ENCODE data around the gene SOHLH1.
"Not testable (repeated sequence)": the region's sequence is repeated elsewhere in the genome, so short reads cannot be mapped to it uniquely, and the experiment has no call there.

SOHLH1 gene

GRCh38 chr9:135676891-135677290 is 22.4 kb downstream of the SOHLH1 start:
- DNase-seq, result no peak

GRCh38 chr9:135674977-135675376 is 24.3 kb downstream of the SOHLH1 start:
- no peak for DNase-seq

- no peak for DNase-seq
These were observed 25.3 kb downstream of the SOHLH1 start for GRCh38 chr9:135673941-135674340.

DNA sequence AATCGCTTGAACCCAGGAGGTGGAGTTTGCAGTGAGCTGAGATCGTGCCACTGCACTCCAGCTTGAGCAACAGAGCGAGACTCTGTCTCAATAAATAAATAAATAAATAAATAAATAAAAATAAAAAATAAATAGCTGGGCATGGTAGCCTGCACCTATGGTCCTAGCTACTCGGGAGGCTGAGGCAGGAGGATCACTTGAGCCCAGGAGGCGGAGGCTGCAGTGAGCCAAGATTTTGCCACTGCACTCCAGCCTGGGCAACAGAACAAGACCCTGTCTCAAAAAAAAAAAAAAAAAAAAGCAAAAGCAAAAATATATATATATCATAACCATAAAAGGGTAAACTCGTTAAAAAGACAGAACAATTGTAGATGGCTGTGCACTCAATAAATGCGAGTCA is 26.5 kb downstream of the SOHLH1 start:
- not testable (repeated sequence) for DNase-seq

DNA sequence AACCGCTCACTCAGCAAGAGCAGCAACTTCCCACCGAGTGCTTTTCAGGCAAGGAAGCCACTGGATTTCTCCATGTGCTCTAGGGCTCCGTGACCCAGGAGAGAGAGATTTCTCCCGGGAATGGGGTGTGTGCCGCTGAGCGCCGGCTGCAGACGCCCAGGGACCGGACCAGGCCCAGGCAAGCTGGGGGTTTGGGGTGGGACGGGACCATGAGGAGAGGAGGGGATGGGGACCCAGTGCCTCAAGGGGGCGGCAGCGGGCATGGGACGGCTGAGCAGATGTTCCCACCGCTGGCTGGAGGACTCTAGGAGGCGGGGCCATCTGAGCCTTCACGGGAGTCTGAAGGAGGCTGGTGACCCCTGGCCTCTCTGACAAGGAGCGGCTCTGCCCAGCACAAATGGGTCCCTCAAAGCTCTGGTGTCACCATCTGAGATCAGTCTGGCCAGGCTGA is 27.7 kb downstream of the SOHLH1 start:
- DNase-seq, result no peak

DNA sequence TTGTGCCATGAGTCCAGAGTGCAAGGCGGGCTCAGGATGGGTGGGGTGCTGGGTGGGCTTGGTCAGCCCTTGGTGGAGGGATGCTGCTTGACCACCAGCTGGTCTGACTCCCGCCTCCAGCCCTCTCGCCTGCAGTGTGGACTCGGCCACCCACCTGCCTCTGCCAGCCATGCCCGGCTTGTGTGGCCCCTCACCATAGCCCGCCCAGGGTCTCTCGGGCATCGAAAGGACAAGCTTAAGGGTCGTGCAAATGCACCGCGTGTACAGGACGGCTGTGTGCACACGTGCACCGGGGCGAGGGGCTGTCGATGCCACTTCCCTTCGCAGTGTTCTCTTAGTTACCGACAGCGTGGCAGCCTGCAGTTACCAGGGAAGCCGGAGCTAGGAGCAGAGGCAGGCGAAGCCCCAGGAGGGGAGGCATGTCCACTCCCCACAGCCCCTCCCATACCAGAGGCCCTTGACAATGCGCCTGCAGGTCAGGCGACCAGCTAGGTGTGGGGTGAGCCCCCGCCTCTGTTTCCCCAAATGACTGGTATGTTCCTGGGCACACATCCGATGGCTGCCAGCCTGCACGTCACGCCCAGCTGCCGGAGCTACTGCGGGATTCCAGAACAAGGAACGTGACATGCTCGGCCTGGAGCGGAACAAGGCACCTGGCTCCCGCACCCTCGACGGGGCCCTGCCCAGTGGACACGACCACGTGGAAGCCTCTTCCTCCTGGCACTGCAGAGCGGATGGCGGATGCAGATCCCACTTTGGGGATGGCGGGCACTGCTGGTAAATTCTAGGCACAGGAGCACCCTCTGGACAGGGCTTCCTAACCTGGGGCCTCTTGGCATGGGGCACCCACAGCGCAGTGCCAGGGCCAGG is 28.3 kb downstream of the SOHLH1 start:
- no peak for DNase-seq

GRCh38 chr9:135669616-135670285 is 29.5 kb downstream of the SOHLH1 start:
- DNase-seq, result no peak

DNA sequence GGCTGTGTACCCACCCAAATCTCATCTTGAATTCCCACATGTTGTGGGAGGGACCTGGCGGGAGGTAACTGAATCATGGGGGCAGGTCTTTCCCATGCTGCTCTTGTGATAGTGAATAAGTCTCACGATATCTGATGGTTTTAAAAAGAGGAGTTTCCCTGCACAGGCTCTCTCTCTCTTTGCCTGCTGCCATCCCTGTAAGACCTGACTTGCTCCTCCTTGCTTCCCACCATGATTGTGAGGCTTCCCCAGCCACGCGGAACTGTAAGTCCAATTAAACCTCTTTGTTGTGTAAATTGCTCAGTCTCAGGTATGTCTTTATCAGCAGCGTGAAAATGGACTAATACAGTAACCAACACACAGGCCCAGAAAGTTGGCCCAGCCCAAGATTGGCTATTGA is 30.3 kb downstream of the SOHLH1 start:
- DNase-seq, result not testable (repeated sequence)

- no peak for DNase-seq
These were observed 31.7 kb downstream of the SOHLH1 start for GRCh38 chr9:135667463-135668001.

DNA sequence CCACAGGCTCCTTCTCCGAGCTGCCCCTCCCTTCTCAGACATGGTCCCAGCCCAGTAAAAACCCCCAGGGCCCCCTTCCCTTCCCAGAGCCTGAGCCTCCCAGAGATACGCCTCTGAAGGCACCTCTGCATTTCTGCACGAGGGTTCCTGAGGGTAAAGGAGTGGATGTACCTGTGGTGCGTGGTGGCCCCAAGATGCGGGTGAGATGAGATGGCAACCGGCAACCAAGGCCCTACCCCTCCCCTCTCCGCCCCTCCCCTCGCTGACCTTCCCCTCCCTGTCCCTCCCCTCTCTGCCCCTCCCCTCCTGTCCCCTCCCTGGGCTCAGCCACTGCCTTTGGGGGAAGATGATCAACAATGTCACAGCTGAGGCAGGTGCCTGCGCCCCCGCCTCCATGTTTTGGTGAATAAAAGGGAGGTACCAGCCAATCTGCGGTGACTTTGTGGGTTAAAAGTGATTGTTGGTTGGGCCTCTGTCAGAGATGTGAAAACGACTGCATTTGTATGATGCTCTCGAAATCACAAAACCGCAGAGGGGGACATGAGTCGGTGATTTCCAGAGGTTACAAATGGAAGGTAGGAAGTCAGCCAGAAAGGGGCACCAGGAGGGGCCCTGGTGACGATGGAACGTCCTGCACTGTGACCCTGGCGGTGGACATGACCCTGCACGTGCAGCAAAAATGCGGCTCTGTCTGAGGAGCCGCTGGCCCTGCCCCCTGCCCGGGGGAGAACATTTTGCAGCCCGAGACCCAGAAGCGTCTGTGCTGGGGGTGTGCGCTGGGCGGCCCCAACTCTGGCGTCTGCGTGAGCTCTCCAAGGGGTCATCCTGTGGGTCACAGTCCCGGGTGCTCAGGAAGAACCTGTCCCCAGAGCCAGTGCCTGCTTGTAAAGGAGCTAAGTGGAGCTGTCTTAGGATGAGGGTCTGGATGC is 32.5 kb downstream of the SOHLH1 start:
- no peak for DNase-seq

GRCh38 chr9:135665795-135666189 is 33.5 kb downstream of the SOHLH1 start:
- no peak for DNase-seq

DNA sequence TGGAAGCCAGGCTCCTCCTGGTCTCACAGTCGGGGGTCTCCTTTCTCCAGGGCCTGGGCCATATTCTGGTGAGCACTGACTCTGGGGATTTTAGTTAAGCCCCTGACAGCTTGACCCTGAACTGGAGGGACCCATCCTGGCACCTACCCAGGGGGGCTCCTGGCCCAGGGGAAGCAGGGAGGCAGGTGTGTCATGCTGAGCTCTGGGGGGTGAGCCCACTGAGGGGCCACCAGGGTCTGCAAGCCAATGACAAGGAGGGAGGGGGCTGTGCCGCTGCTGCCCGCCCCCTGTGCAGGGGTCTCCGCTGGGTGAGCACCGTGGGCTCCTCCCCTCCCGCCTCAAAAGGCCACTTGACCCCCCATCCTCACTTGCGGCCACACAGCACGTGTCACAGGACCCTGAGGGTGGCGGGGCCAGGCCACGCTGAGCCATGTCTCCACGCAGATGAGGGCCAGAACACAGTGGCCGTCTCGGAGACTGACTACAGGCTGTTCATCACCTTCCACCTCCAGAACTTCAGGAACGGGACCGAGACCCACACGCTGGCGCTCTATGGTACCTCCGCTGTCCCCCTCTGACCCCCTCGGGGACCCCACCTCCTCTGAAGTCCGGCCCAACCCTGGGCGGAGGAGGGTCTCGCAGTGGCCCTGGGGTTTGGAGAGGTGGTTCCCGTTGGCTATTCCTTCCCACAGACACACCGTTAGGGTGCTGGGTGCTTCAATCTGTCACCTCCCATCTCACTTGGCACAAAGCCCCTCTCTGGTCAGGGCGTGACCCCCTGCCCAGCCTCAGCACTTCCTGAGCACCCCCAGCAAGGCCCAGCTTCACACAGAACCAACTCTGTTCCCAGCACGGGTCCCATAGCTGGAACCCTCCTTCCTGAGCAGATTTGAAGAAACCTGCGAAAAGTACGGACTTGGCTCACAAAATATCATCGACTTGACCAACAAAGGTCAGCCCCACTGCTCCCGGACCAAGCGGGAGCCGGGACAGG is 34.2 kb downstream of the SOHLH1 start:
- no peak for DNase-seq

DNA sequence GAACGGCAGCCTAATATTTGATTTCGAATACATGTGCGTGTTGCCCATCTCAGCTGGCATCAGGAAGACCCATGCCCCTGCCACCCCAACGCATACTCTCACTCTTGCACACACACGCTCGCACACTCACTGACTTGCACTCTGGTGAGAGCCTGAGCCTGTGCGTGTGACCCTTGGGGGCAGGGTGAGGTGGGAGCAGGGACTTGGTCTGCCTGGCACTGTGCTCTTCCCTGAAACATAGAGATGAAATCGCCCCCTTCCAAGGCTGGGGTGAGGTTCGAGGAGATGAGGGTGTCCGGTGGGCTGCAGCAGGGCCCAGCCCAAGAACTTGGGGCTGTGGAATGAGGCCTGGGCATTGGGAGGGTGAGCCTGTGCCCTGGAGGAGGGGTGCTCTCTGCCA is 35.0 kb downstream of the SOHLH1 start:
- DNase-seq, result no peak

- no peak for DNase-seq
These were observed 35.4 kb downstream of the SOHLH1 start for GRCh38 chr9:135663857-135664256.

DNA sequence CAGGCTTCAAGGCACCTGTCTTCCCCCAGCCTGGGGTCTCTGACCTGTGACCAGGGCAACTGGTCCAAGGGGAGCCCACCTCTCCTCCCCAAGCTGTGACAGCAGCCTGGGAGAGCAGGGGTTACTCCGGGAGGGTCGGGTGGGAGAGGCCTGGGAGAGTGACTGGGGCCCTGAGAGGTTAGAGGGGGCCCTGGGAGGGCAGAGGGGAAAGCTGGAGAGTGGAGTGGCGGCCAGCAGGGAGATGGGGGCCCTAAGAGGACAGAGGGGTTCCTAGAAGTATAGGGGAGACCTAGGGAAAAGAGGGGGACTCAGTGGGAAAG is 35.9 kb downstream of the SOHLH1 start:
- no peak for DNase-seq

DNA sequence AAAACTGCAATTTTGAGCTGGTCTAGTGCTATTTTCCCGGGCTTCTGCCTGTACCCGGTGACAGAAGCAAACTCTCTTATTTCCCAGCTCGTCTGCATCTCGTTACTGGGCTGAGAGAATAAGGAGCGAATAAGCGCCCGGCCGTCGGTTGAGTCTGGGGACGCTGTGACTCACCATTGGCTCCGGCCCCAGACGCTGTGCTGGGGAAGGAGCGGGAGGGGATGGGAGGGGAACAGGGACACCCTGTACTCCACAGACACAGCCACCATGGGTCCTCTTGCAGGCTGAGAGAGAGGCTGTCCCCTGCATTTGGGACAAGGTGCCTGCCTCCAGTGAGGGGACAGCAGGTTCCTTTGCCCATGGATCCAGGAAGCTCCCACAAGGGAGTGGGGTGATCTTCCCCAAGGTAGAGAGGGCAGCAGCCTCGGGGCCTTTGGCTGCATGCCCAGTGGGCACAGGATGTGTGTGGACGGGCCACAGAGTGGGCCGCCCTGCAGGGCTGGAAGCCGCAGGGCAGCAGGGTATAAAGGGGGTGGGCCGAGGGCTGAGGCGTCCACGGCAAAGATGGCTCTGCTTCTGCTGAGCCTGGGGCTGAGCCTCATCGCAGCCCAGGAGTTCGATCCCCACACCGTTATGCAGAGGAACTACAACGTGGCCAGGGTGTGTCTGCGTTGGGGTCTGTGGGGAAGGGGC is 36.4 kb downstream of the SOHLH1 start, which contains the start of gene LCN9:
TSS of gene LCN9 (plus strand) at position 552 of the 693 bp plus-strand sequence. CDS start at position 565, 13 bp downstream.
- no peak for DNase-seq

DNA sequence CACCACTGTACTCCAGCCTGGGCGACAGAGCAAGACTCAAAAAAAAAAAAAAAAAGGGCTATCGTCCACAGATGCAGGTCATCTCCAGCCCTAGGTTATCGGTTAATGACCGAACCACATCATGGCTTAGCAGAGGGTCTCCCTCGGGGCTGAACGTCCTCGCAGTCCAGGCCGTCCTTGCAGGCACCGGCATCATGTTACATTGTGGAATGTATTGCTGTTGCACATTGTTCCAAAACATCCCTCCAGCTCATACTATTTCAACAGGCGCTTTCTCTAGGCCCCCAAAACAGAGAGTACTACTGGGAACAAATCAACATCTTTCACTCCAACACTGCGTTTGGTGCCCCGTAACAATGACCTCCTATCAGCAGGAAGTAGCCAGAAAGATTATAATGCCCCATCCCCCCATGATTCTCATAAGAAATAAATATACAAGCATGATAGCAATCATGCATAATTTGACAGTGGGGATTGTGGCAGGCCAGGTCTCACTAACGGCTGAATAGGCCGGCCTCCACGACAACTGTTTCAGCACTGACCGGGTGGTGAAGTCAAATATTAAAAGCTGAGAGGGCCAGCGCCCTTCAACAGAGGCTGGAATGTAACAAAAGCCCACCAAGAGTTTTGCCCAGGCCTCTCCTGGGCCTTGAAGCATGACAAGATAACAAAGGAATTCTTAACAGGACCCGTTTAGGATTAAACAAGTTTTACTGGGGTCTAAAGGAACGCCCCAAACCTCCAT is 37.3 kb downstream of the SOHLH1 start:
- DNase-seq, result no peak

DNA sequence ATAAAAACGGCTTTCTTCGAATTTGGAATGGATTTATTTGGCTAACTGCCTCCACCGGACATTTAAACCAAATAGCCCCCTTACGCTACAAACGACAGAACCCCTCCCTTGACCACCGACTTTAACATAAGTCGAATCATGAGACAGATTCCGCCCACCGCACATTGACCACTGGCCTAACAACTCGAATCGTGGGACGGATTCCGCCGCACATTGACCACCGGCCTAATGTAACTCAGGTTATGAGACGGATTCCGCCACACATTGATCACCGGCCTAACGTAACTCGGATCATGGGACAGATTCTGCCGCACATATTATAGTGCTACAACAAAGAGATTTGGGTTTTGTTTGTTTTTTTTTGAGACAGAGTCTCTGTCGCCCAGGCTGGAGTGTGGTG is 38.9 kb downstream of the SOHLH1 start:
- no peak for DNase-seq

GRCh38 chr9:135659252-135659651 is 40.0 kb downstream of the SOHLH1 start:
- DNase-seq, result no peak

GRCh38 chr9:135657416-135657815 is 41.9 kb downstream of the SOHLH1 start:
- DNase-seq, result no peak

Measured in NK-92 treated with Interleukin-12 subunit alpha and Interleukin-12 subunit beta, amount 100 ng/mL, for 24 hours (cell line).